ENCODE measurements around the gene GGN.
"Not testable (repeated sequence)": the region's sequence is repeated elsewhere in the genome, so short reads cannot be mapped to it uniquely, and the experiment has no call there.

The GGN gene

GRCh38 chr19:38411898-38412297 lies 24.1 kb upstream of the GGN start:
- H4K8ac ChIP-seq (ENCODE audit: low read depth, low read length); H3K9ac ChIP-seq (ENCODE audit: low read depth, low read length, poor library complexity); H3K9me3 ChIP-seq (replicated peaks in 1 of 2; ENCODE audit: control insufficient read depth in 2 of 2, insufficient read depth in 1 of 2, low read depth in 1 of 2, low read length in 2 of 2); H3K27ac ChIP-seq (replicated peaks; ENCODE audit: low read length); H3K4me3 ChIP-seq (ENCODE audit: low read length in 2 of 2); H2AK5ac ChIP-seq (ENCODE audit: low read depth, low read length); H3K23ac ChIP-seq (ENCODE audit: low read depth, low read length, poor library complexity); H3K18ac ChIP-seq (ENCODE audit: low read length); H3K36me3 ChIP-seq (replicated peaks in 1 of 2; ENCODE audit: control insufficient read depth in 2 of 2, insufficient read depth in 2 of 2, low read length in 2 of 2); H3K79me1 ChIP-seq (ENCODE audit: low read depth, low read length); H3K14ac ChIP-seq (ENCODE audit: low read length); H2AFZ ChIP-seq (ENCODE audit: low read length); H2BK5ac ChIP-seq (ENCODE audit: low read length); H4K91ac ChIP-seq (ENCODE audit: low read depth, low read length, poor library complexity); H3K4me2 ChIP-seq (ENCODE audit: insufficient read depth, low read length, poor library complexity, severe bottlenecking); H3K27me3 ChIP-seq (ENCODE audit: control insufficient read depth in 3 of 3, insufficient read depth in 3 of 3, low read depth in 1 of 3, low read length in 3 of 3); H2BK120ac ChIP-seq (ENCODE audit: low read depth, low read length); DNase-seq (ENCODE audit: low spot score); H3K4me1 ChIP-seq (ENCODE audit: control insufficient read depth in 2 of 2, insufficient read depth in 1 of 2, low read depth in 1 of 2, low read length in 2 of 2); H2BK15ac ChIP-seq (ENCODE audit: low read length); H3K4ac ChIP-seq (ENCODE audit: low read length); H2BK12ac ChIP-seq (ENCODE audit: low read length): not testable (repeated sequence)
- no CpG with 5 or more reads among the region's 5 CpGs for WGBS, 2 donors (ENCODE audit: extremely low coverage in 2 of 2, insufficient read length in 2 of 2, insufficient replicate concordance in 1 of 2)

GRCh38 chr19:38411041-38411712 lies 23.3 kb upstream of the GGN start:
- H2AFZ ChIP-seq (ENCODE audit: low read length): no peak overlapping the region
- H3K4ac ChIP-seq (ENCODE audit: low read length): no peak overlapping the region
- no peaks in the 10 kb centered on the region for H3K4me1 ChIP-seq (ENCODE audit: control insufficient read depth in 2 of 2, insufficient read depth in 1 of 2, low read depth in 1 of 2, low read length in 2 of 2)
- H3K9me3 ChIP-seq (replicated peaks in 1 of 2; ENCODE audit: control insufficient read depth in 2 of 2, insufficient read depth in 1 of 2, low read depth in 1 of 2, low read length in 2 of 2): no peaks in the 10 kb centered on the region
- no peak overlapping the region for H2BK120ac ChIP-seq (ENCODE audit: low read depth, low read length)
- no peak for DNase-seq (ENCODE audit: low spot score)
- H2BK12ac ChIP-seq (ENCODE audit: low read length): no peak overlapping the region
- H3K18ac ChIP-seq (ENCODE audit: low read length): no peak overlapping the region
- no peak overlapping the region for H2BK5ac ChIP-seq (ENCODE audit: low read length)
- peak overlapping the region; percentile 7 for H2BK15ac ChIP-seq (ENCODE audit: low read length)
- H3K4me3 ChIP-seq (ENCODE audit: low read length in 2 of 2): no peak overlapping the region
- H4K8ac ChIP-seq (ENCODE audit: low read depth, low read length): no peak overlapping the region
- H3K23ac ChIP-seq (ENCODE audit: low read depth, low read length, poor library complexity): peak overlapping the region; percentile 29
- no peak overlapping the region for H3K27ac ChIP-seq (replicated peaks; ENCODE audit: low read length)
- no peak overlapping the region for H3K4me2 ChIP-seq (ENCODE audit: insufficient read depth, low read length, poor library complexity, severe bottlenecking)
- H3K14ac ChIP-seq (ENCODE audit: low read length): no peak overlapping the region
- H3K9ac ChIP-seq (ENCODE audit: low read depth, low read length, poor library complexity): no peak overlapping the region
- H2AK5ac ChIP-seq (ENCODE audit: low read depth, low read length): peak overlapping the region; percentile 9
- H4K91ac ChIP-seq (ENCODE audit: low read depth, low read length, poor library complexity): no peak overlapping the region
- no CpG with 5 or more reads among the region's 13 CpGs for WGBS, 2 donors (ENCODE audit: extremely low coverage in 2 of 2, insufficient read length in 2 of 2, insufficient replicate concordance in 1 of 2)
- H3K36me3 ChIP-seq (replicated peaks in 1 of 2; ENCODE audit: control insufficient read depth in 2 of 2, insufficient read depth in 2 of 2, low read length in 2 of 2): peaks cover 0 to 6% of the 10 kb centered on the region in 2 donors
- no peaks in the 10 kb centered on the region for H3K27me3 ChIP-seq (ENCODE audit: control insufficient read depth in 3 of 3, insufficient read depth in 3 of 3, low read depth in 1 of 3, low read length in 3 of 3)
- no peaks in the 10 kb centered on the region for H3K79me1 ChIP-seq (ENCODE audit: low read depth, low read length)

GRCh38 chr19:38410407-38410806 lies 22.6 kb upstream of the GGN start:
- H3K4me3 ChIP-seq (ENCODE audit: low read length in 2 of 2); H3K79me1 ChIP-seq (ENCODE audit: low read depth, low read length); H2BK15ac ChIP-seq (ENCODE audit: low read length); H3K23ac ChIP-seq (ENCODE audit: low read depth, low read length, poor library complexity); H3K9me3 ChIP-seq (replicated peaks in 1 of 2; ENCODE audit: control insufficient read depth in 2 of 2, insufficient read depth in 1 of 2, low read depth in 1 of 2, low read length in 2 of 2); H3K14ac ChIP-seq (ENCODE audit: low read length); H3K4me1 ChIP-seq (ENCODE audit: control insufficient read depth in 2 of 2, insufficient read depth in 1 of 2, low read depth in 1 of 2, low read length in 2 of 2); H3K18ac ChIP-seq (ENCODE audit: low read length); H3K9ac ChIP-seq (ENCODE audit: low read depth, low read length, poor library complexity); H2AFZ ChIP-seq (ENCODE audit: low read length); DNase-seq (ENCODE audit: low spot score); H2AK5ac ChIP-seq (ENCODE audit: low read depth, low read length); H2BK5ac ChIP-seq (ENCODE audit: low read length); H3K27me3 ChIP-seq (ENCODE audit: control insufficient read depth in 3 of 3, insufficient read depth in 3 of 3, low read depth in 1 of 3, low read length in 3 of 3); H2BK120ac ChIP-seq (ENCODE audit: low read depth, low read length); H4K91ac ChIP-seq (ENCODE audit: low read depth, low read length, poor library complexity); H4K8ac ChIP-seq (ENCODE audit: low read depth, low read length); H2BK12ac ChIP-seq (ENCODE audit: low read length); H3K4ac ChIP-seq (ENCODE audit: low read length); H3K36me3 ChIP-seq (replicated peaks in 1 of 2; ENCODE audit: control insufficient read depth in 2 of 2, insufficient read depth in 2 of 2, low read length in 2 of 2); H3K27ac ChIP-seq (replicated peaks; ENCODE audit: low read length); H3K4me2 ChIP-seq (ENCODE audit: insufficient read depth, low read length, poor library complexity, severe bottlenecking): not testable (repeated sequence)
- no CpG with 5 or more reads among the region's 6 CpGs for WGBS, 2 donors (ENCODE audit: extremely low coverage in 2 of 2, insufficient read length in 2 of 2, insufficient replicate concordance in 1 of 2)

GRCh38 chr19:38409631-38410133 lies 21.8 kb upstream of the GGN start:
- no peak overlapping the region for H3K27ac ChIP-seq (replicated peaks; ENCODE audit: low read length)
- no peak overlapping the region for H4K8ac ChIP-seq (ENCODE audit: low read depth, low read length)
- no peak overlapping the region for H2BK5ac ChIP-seq (ENCODE audit: low read length)
- H3K4me3 ChIP-seq (ENCODE audit: low read length in 2 of 2): no peak overlapping the region
- no peak for DNase-seq (ENCODE audit: low spot score)
- no CpG with 5 or more reads among the region's 7 CpGs for WGBS, 2 donors (ENCODE audit: extremely low coverage in 2 of 2, insufficient read length in 2 of 2, insufficient replicate concordance in 1 of 2)
- no peaks in the 10 kb centered on the region for H3K27me3 ChIP-seq (ENCODE audit: control insufficient read depth in 3 of 3, insufficient read depth in 3 of 3, low read depth in 1 of 3, low read length in 3 of 3)
- H2BK120ac ChIP-seq (ENCODE audit: low read depth, low read length): no peak overlapping the region
- no peaks in the 10 kb centered on the region for H3K4me1 ChIP-seq (ENCODE audit: control insufficient read depth in 2 of 2, insufficient read depth in 1 of 2, low read depth in 1 of 2, low read length in 2 of 2)
- H3K18ac ChIP-seq (ENCODE audit: low read length): no peak overlapping the region
- no peak overlapping the region for H2BK12ac ChIP-seq (ENCODE audit: low read length)
- no peaks in the 10 kb centered on the region for H3K9me3 ChIP-seq (replicated peaks in 1 of 2; ENCODE audit: control insufficient read depth in 2 of 2, insufficient read depth in 1 of 2, low read depth in 1 of 2, low read length in 2 of 2)
- H3K23ac ChIP-seq (ENCODE audit: low read depth, low read length, poor library complexity): no peak overlapping the region
- H2AFZ ChIP-seq (ENCODE audit: low read length): no peak overlapping the region
- no peak overlapping the region for H3K9ac ChIP-seq (ENCODE audit: low read depth, low read length, poor library complexity)
- H2BK15ac ChIP-seq (ENCODE audit: low read length): no peak overlapping the region
- H3K14ac ChIP-seq (ENCODE audit: low read length): no peak overlapping the region
- no peak overlapping the region for H4K91ac ChIP-seq (ENCODE audit: low read depth, low read length, poor library complexity)
- H3K4me2 ChIP-seq (ENCODE audit: insufficient read depth, low read length, poor library complexity, severe bottlenecking): no peak overlapping the region
- no peak overlapping the region for H2AK5ac ChIP-seq (ENCODE audit: low read depth, low read length)
- H3K36me3 ChIP-seq (replicated peaks in 1 of 2; ENCODE audit: control insufficient read depth in 2 of 2, insufficient read depth in 2 of 2, low read length in 2 of 2): peaks cover 0 to 9% of the 10 kb centered on the region in 2 donors
- H3K4ac ChIP-seq (ENCODE audit: low read length): no peak overlapping the region
- no peaks in the 10 kb centered on the region for H3K79me1 ChIP-seq (ENCODE audit: low read depth, low read length)
